Stomach (tissue), 9 donors: ENCODE measurements around the gene WNT3A. TPM values are rescaled to one million over a fixed set of nuclear protein-coding genes. Genes with fewer than 3 reads are reported as not detected.
A peak's percentile ranks its signal among the peaks of the same experiment; 100 is the strongest.

Source experiments
- DNase-seq, 2 donors: peaks; one replicate each; pipeline versions ENCODE4 v3.0.0 to v3.0.0-alpha.2; 2013 to 2019
- H3K27ac ChIP-seq, 5 donors: fragments of 200-600 bp in 4 of 5; sonication (generic) in 4 of 5; one replicate each; pipeline ENCODE4 v1.5.1; 2013 to 2019; ENCODE audit warnings: mild to moderate bottlenecking in 1 of 5, moderate library complexity in 1 of 5
- H3K27me3 ChIP-seq, 3 donors: fragments of 200-600 bp; sonication (generic); one replicate each; pipeline ENCODE4 v1.5.1; 2017 to 2019; ENCODE audit warnings: mixed run types in 1 of 3
- H3K36me3 ChIP-seq, 4 donors: fragments of 200-600 bp; sonication (generic); 1 replicate in 3 of 4; 2 replicates in 1 of 4; pipeline ENCODE4 v1.5.1; 2016 to 2019
- H3K4me1 ChIP-seq, 4 donors: fragments of 200-600 bp; sonication (generic); one replicate each; pipeline ENCODE4 v1.5.1; 2016 to 2019
- H3K4me3 ChIP-seq, 4 donors: fragments of 200-600 bp; sonication (generic) in 3 of 4; one replicate each; pipeline ENCODE4 v1.5.1; 2016 to 2019; ENCODE audit warnings: mild to moderate bottlenecking in 1 of 4
- H3K9me3 ChIP-seq, 4 donors: fragments of 200-600 bp; sonication (generic); one replicate each; pipeline ENCODE4 v1.5.1; 2016 to 2019
- CTCF ChIP-seq, 7 experiments: fragments of 450-650 bp in 4 of 7; fragments of 200-600 bp in 3 of 7; sonication (generic) in 3 of 7; IDR thresholded peaks; one replicate each; pipeline ENCODE4 v1.5.1; 2016 to 2019; ENCODE audit warnings: antibody characterized with exemption in 7 of 7, control low read depth in 2 of 7, mild to moderate bottlenecking in 1 of 7
- EP300 ChIP-seq: sonication (generic); formaldehyde crosslinking; IDR thresholded peaks from one replicate; pipeline ENCODE4 v1.6.1; 2017; ENCODE audit warnings: antibody characterized with exemption
- POLR2A ChIP-seq, 4 donors: fragments of 450-650 bp; IDR thresholded peaks; one replicate each; pipeline ENCODE4 v1.6.1; 2016; ENCODE audit warnings: antibody characterized with exemption in 4 of 4, control low read depth in 2 of 4, mild to moderate bottlenecking in 1 of 4, moderate library complexity in 1 of 4
- POLR2AphosphoS5 ChIP-seq, 3 donors: sonication (generic); formaldehyde crosslinking; IDR thresholded peaks; one replicate each; pipeline ENCODE4 v1.6.1; 2016; ENCODE audit warnings: antibody characterized with exemption in 3 of 3
- WGBS, 5 donors: extraction: QIAGEN DNeasy Blood & Tissue Kit in 3 of 5; methylation state at CpG; one replicate each; pipeline versions ENCODE4 v1.1.5 to v1.1.7; 2013 to 2018; 5-methylcytosine and 5-hydroxymethylcytosine counted together
- intact Hi-C: fragments of 100-400 bp; cut with DNase I; formaldehyde crosslinking; loops from one replicate; pipeline ENCODE4 v1.15.1; 2023; ENCODE audit warnings: low total_unique reads
- polyA plus RNA-seq, 3 donors: library from polyadenylated mRNA; stranded (reverse); fragments of 200-250 nt; gene quantifications; one replicate each; pipeline ENCODE4 v1.2.3, GENCODE V29; 2013
- small RNA-seq, 4 donors: library from RNA; depleted of rRNA; stranded (forward); fragments of <200 nt; gene quantifications; one replicate each; pipeline ENCODE3, GENCODE V24; 2016
- total RNA-seq, 5 donors: library from RNA; depleted of rRNA; stranded (reverse); fragments of >200 nt; gene quantifications; one replicate each; pipeline versions ENCODE4 v1.1.0 to v1.2.3, GENCODE V29; 2014 to 2016
- donor health status: healthy with polysubstance abuse.
- donor health status: Bipolar disorder and iron deficiency.
- donor health status: healthy.

WNT3A gene
- total and polyA plus RNA-seq, 8 donors = 0.31 to 0.90 TPM; not detected in 6

- TF ChIP-seq EP300 (no peak), POLR2AphosphoS5 (IDR thresholded peaks at IDR 0.05) (no peak), CTCF (IDR thresholded peaks at IDR 0.05) (no peak), POLR2A (IDR thresholded peaks at IDR 0.05) (no peak)
- Histone ChIP-seq H3K4me1 (peaks cover 20 to 33% (median 28%) of the 10 kb centered on the region in 4 donors), H3K4me3 (no peak overlapping the region), H3K36me3 (peaks cover 14 to 25% (median 24%) of the 10 kb centered on the region in 4 donors), H3K9me3 (no peaks in the 10 kb centered on the region), H3K27ac (peak overlapping the region in 3 of 5 donors; percentile 89 to 95 (median 92)), H3K27me3 (no peaks in the 10 kb centered on the region)
- 48 to 63% (median 59%) methylated on average over 7 of the region's 7 CpGs for WGBS, 5 donors
- intact Hi-C loops = no loop called here
- DNase-seq = no peak
Measured at GRCh38 chr1:228110556-228110955, 103.8 kb downstream of the WNT3A start.

Small RNA genes lying within 50 kb of the gene (small RNA-seq; reads per million reads assigned to genes)
- 0 reads per million in 4 donors for gene SEPT14P17

Other genes starting within 250 kb of the WNT3A start
- not detected for gene PRSS38, start 191.3 kb upstream of the WNT3A start, total RNA-seq
- gene PRSS38, start 191.3 kb upstream of the WNT3A start, polyA plus RNA-seq = not detected
- 10 to 100 TPM in 1 of 5 donors, 1 to 10 TPM in 4; 1.7 to 22.2 (median 4.3) TPM for gene WNT9A, start 59.1 kb upstream of the WNT3A start, total RNA-seq
- gene WNT9A, start 59.1 kb upstream of the WNT3A start, polyA plus RNA-seq = 1 to 10 TPM; 1.1 to 2.0 (median 1.1) TPM
- gene ARF1, start 75.7 kb downstream of the WNT3A start, total RNA-seq = 100 to 1,000 TPM; 111 to 289 (median 131) TPM
- gene ARF1, start 75.7 kb downstream of the WNT3A start, polyA plus RNA-seq = 100 to 1,000 TPM; 230 to 310 (median 271) TPM
- 10 to 100 TPM in 2 of 5 donors, 1 to 10 TPM in 2, under 1 TPM in 1; 0.58 to 94.7 (median 5.0) TPM for gene C1orf35, start 96.3 kb downstream of the WNT3A start, total RNA-seq
- gene C1orf35, start 96.3 kb downstream of the WNT3A start, polyA plus RNA-seq = 10 to 100 TPM; 12.8 to 30.5 (median 20.0) TPM
- 100 to 1,000 TPM in 1 of 5 donors, 10 to 100 TPM in 4; 18.7 to 101 (median 77.4) TPM for gene MRPL55, start 102.3 kb downstream of the WNT3A start, total RNA-seq
- gene MRPL55, start 102.3 kb downstream of the WNT3A start, polyA plus RNA-seq = 100 to 1,000 TPM; 136 to 158 (median 156) TPM
- 100 to 1,000 TPM; 179 to 326 (median 230) TPM for gene GUK1, start 133.3 kb downstream of the WNT3A start, total RNA-seq
- 100 to 1,000 TPM; 457 to 613 (median 592) TPM for gene GUK1, start 133.3 kb downstream of the WNT3A start, polyA plus RNA-seq
- 10 to 100 TPM in 1 of 5 donors, 1 to 10 TPM in 2, not detected in 2; 1.3 to 26.6 (median 1.7) TPM for gene GJC2, start 142.9 kb downstream of the WNT3A start, total RNA-seq
- 1 to 10 TPM in 1 of 3 donors, under 1 TPM in 2; 0.46 to 1.8 (median 0.87) TPM for gene GJC2, start 142.9 kb downstream of the WNT3A start, polyA plus RNA-seq
- gene IBA57, start 158.8 kb downstream of the WNT3A start, total RNA-seq = 1 to 10 TPM; 1.2 to 6.1 (median 5.0) TPM
- gene IBA57, start 158.8 kb downstream of the WNT3A start, polyA plus RNA-seq = 1 to 10 TPM; 1.4 to 5.3 (median 3.7) TPM
- 100 to 1,000 TPM in 1 of 5 donors, 10 to 100 TPM in 4; 24.6 to 111 (median 39.1) TPM for gene OBSCN, start 201.0 kb downstream of the WNT3A start, total RNA-seq
- 10 to 100 TPM in 1 of 3 donors, 1 to 10 TPM in 2; 7.2 to 19.7 (median 7.7) TPM for gene OBSCN, start 201.0 kb downstream of the WNT3A start, polyA plus RNA-seq